HepG2 (cell line): Measurements from ENCODE around the gene HCRTR1. TPM values are rescaled to one million over a fixed set of nuclear protein-coding genes. Genes with fewer than 3 reads are reported as not detected.

Experiments
- AKAP8 ChIP-seq: sonication (generic); formaldehyde crosslinking; IDR thresholded peaks from 2 replicates; pipeline ENCODE4 v1.5.1; 2020; ENCODE audit warnings: mild to moderate bottlenecking, missing genetic modification reagents
- CEBPZ ChIP-seq: IDR thresholded peaks from 2 replicates; pipeline ENCODE4 v1.6.1; 2012; ENCODE audit warnings: low read length, improper control_type of control experiment
- HES4 ChIP-seq: sonication (generic); formaldehyde crosslinking; IDR thresholded peaks from 2 replicates; pipeline ENCODE4 v1.9.0; 2021; ENCODE audit warnings: mild to moderate bottlenecking, missing genetic modification reagents, borderline replicate concordance
- KLF15 ChIP-seq: sonication (generic); formaldehyde crosslinking; IDR thresholded peaks from 2 replicates; pipeline ENCODE4 v1.8.1; 2023; ENCODE audit warnings: borderline replicate concordance, mild to moderate bottlenecking, inconsistent platforms, missing genetic modification reagents, mixed read lengths
- MAZ ChIP-seq, 2 experiments: sonication (generic) in 1 of 2; formaldehyde crosslinking in 1 of 2; IDR thresholded peaks; 2 replicates each; pipeline versions ENCODE4 v1.5.0 to v1.6.1; 2012 to 2020; ENCODE audit warnings: low read depth in 2 of 2, mild to moderate bottlenecking in 2 of 2, borderline replicate concordance in 1 of 2, improper control_type of control experiment in 1 of 2, low read length in 1 of 2, missing genetic modification reagents in 1 of 2, moderate library complexity in 1 of 2
- MLLT10 ChIP-seq: sonication (generic); formaldehyde crosslinking; IDR thresholded peaks from 2 replicates; pipeline ENCODE4 v1.4.0; 2020; ENCODE audit warnings: missing genetic modification reagents
- RBFOX2 ChIP-seq: fragments of 200-400 bp; formaldehyde crosslinking; IDR thresholded peaks from 2 replicates; pipeline ENCODE4 v1.6.1; 2017; ENCODE audit warnings: low read depth, mild to moderate bottlenecking, low read length
- RFX1 ChIP-seq: fragments of 450-650 bp; IDR thresholded peaks from 2 replicates; pipeline ENCODE4 v1.6.1; 2017
- RFXANK ChIP-seq: IDR thresholded peaks from 2 replicates; pipeline ENCODE4 v1.6.1; 2016
- SMAD3 ChIP-seq: sonication (generic); formaldehyde crosslinking; IDR thresholded peaks from 2 replicates; pipeline ENCODE4 v1.4.0; 2020; ENCODE audit warnings: missing genetic modification reagents
- SNAI1 ChIP-seq: sonication (generic); formaldehyde crosslinking; IDR thresholded peaks from 2 replicates; pipeline ENCODE4 v1.5.0; 2020; ENCODE audit warnings: mild to moderate bottlenecking, missing genetic modification reagents, borderline replicate concordance
- TAF1 ChIP-seq: sonication (generic); formaldehyde crosslinking; IDR thresholded peaks from 2 replicates; pipeline ENCODE4 v1.4.0; 2020; ENCODE audit warnings: missing genetic modification reagents
- TBX2 ChIP-seq: sonication (generic); formaldehyde crosslinking; IDR thresholded peaks from 2 replicates; pipeline ENCODE4 v1.5.0; 2020; ENCODE audit warnings: missing genetic modification reagents, mild to moderate bottlenecking, borderline replicate concordance
- TOPORS ChIP-seq: sonication (generic); formaldehyde crosslinking; IDR thresholded peaks from 2 replicates; pipeline ENCODE4 v1.8.0; 2023; ENCODE audit warnings: mild to moderate bottlenecking, missing genetic modification reagents
- ZBTB39 ChIP-seq: sonication (generic); formaldehyde crosslinking; IDR thresholded peaks from 2 replicates; pipeline ENCODE4 v1.5.0; 2020; ENCODE audit warnings: missing genetic modification reagents
- ZFP62 ChIP-seq: sonication (generic); formaldehyde crosslinking; IDR thresholded peaks from 2 replicates; pipeline ENCODE4 v1.4.0; 2020; ENCODE audit warnings: missing genetic modification reagents
- ZNF10 ChIP-seq: sonication (generic); formaldehyde crosslinking; IDR thresholded peaks from 2 replicates; pipeline ENCODE4 v1.4.0; 2020; ENCODE audit warnings: mild to moderate bottlenecking, low read depth, missing genetic modification reagents, borderline replicate concordance
- ZNF335 ChIP-seq: sonication (generic); formaldehyde crosslinking; IDR thresholded peaks from 2 replicates; pipeline ENCODE4 v1.4.0; 2020; ENCODE audit warnings: missing genetic modification reagents
- ZNF547 ChIP-seq: sonication (generic); formaldehyde crosslinking; IDR thresholded peaks from 2 replicates; pipeline ENCODE4 v1.5.1; 2020; ENCODE audit warnings: mild to moderate bottlenecking, missing genetic modification reagents
- ZNF549 ChIP-seq: sonication (generic); formaldehyde crosslinking; IDR thresholded peaks from 2 replicates; pipeline ENCODE4 v1.5.0; 2020; ENCODE audit warnings: missing genetic modification reagents
- ZNF557 ChIP-seq: sonication (generic); formaldehyde crosslinking; IDR thresholded peaks from 2 replicates; pipeline ENCODE4 v1.4.0; 2020; ENCODE audit warnings: missing genetic modification reagents
- ZNF737 ChIP-seq: sonication (generic); formaldehyde crosslinking; IDR thresholded peaks from 2 replicates; pipeline ENCODE4 v1.5.0; 2020; ENCODE audit warnings: missing genetic modification reagents, mild to moderate bottlenecking, borderline replicate concordance
- ZNF878 ChIP-seq: sonication (generic); formaldehyde crosslinking; IDR thresholded peaks from 2 replicates; pipeline ENCODE4 v1.8.1; 2023; ENCODE audit warnings: mild to moderate bottlenecking, missing genetic modification reagents, moderate library complexity
- polyA plus RNA-seq, 8 experiments: library from polyadenylated mRNA; depleted of rRNA in 3 of 8; stranded (reverse) in 7 of 8; unstranded in 1 of 8; fragments of >200 nt; fragmentation: Illumina TruSeq in 4 of 8; extraction: Trizol in 4 of 8; gene quantifications; 2 replicates each; pipeline versions ENCODE4 v1.2.1 to v1.2.3, GENCODE V29; 2011 to 2016; ENCODE audit warnings: low read depth in 4 of 8, missing spikeins in 1 of 8, mixed read lengths in 1 of 8; ENCODE audit not compliant: insufficient read depth in 1 of 8
- total RNA-seq, 5 experiments: library from RNA; depleted of rRNA; stranded (reverse); fragments of >200 nt; fragmentation: Illumina TruSeq; extraction: Trizol; gene quantifications; 2 replicates each; pipeline ENCODE4 v1.2.3, GENCODE V29; 2016; ENCODE audit warnings: low read depth in 1 of 5
- TF ChIP-seq, protein P1 (sequence below): sonication (generic); formaldehyde crosslinking; IDR thresholded peaks from 2 replicates; pipeline ENCODE4 v1.8.0; 2022; ENCODE audit warnings: mild to moderate bottlenecking, missing genetic modification reagents, moderate library complexity
- TF ChIP-seq, protein P2 (sequence below): sonication (generic); formaldehyde crosslinking; IDR thresholded peaks from 2 replicates; pipeline ENCODE4 v1.4.0; 2020; ENCODE audit warnings: mild to moderate bottlenecking, low read depth, missing genetic modification reagents

HCRTR1 gene
- total and polyA plus RNA-seq, 2 of the 13 experiments (the other 11 are each of a cell fraction or from before 2014, with no cell fraction given) = not detected

- TF ChIP-seq, protein P1, sequence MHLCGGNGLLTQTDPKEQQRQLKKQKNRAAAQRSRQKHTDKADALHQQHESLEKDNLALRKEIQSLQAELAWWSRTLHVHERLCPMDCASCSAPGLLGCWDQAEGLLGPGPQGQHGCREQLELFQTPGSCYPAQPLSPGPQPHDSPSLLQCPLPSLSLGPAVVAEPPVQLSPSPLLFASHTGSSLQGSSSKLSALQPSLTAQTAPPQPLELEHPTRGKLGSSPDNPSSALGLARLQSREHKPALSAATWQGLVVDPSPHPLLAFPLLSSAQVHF (CRISPR knock-in tag) = no peak
- TF ChIP-seq MLLT10 (CRISPR knock-in tag) = no peak
- no peak for TF ChIP-seq CEBPZ
- TF ChIP-seq SMAD3 (CRISPR knock-in tag) = no peak
- no peak for TF ChIP-seq KLF15
- no peak for TF ChIP-seq MAZ (IDR thresholded peaks at IDR 0.05; ENCODE audit: borderline replicate concordance, low read depth, low read length)
- TF ChIP-seq MAZ (CRISPR knock-in tag; IDR thresholded peaks at IDR 0.05; ENCODE audit: low read depth) = no peak
- TF ChIP-seq, protein P2, sequence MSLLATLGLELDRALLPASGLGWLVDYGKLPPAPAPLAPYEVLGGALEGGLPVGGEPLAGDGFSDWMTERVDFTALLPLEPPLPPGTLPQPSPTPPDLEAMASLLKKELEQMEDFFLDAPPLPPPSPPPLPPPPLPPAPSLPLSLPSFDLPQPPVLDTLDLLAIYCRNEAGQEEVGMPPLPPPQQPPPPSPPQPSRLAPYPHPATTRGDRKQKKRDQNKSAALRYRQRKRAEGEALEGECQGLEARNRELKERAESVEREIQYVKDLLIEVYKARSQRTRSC = no peak
- no peak for TF ChIP-seq ZNF878
- no peak for TF ChIP-seq SNAI1 (CRISPR knock-in tag)
- no peak for TF ChIP-seq ZNF547 (CRISPR knock-in tag)
- no peak for TF ChIP-seq AKAP8 (CRISPR knock-in tag)
- no peak for TF ChIP-seq ZNF549 (CRISPR knock-in tag)
- TF ChIP-seq ZNF335 (CRISPR knock-in tag) = no peak
- TF ChIP-seq RBFOX2 = no peak
- no peak for TF ChIP-seq ZNF10 (CRISPR knock-in tag)
- TF ChIP-seq HES4 (CRISPR knock-in tag) = no peak
- TF ChIP-seq ZNF737 = no peak
- TF ChIP-seq TOPORS (CRISPR knock-in tag) = no peak
- no peak for TF ChIP-seq ZBTB39 (CRISPR knock-in tag)
- TF ChIP-seq TBX2 (CRISPR knock-in tag) = peak; percentile 63; the same call in 1 of the 2 replicates
- no peak for TF ChIP-seq RFXANK (CRISPR knock-in tag)
- TF ChIP-seq TAF1 (CRISPR knock-in tag) = no peak
- TF ChIP-seq ZFP62 (CRISPR knock-in tag) = no peak
- no peak for TF ChIP-seq RFX1
- no peak for TF ChIP-seq ZNF557 (CRISPR knock-in tag)
Observed at GRCh38 chr1:31575369-31576140, 41.9 kb upstream of the HCRTR1 start (continued).
